HEK293 (cell line): ENCODE results near the gene FCGBP.

Experiments used
- SALL2 ChIP-seq: fragments of 450-650 bp; formaldehyde crosslinking; IDR thresholded peaks from 2 replicates; pipeline ENCODE4 v1.5.0; 2017; ENCODE audit warnings: missing biosample characterization, mild to moderate bottlenecking, missing genetic modification characterization, borderline replicate concordance
- SP2 ChIP-seq: fragments of 450-650 bp; formaldehyde crosslinking; IDR thresholded peaks from 2 replicates; pipeline ENCODE4 v1.5.1; 2016; ENCODE audit warnings: missing biosample characterization, missing genetic modification characterization
- YY1 ChIP-seq: fragments of 450-650 bp; formaldehyde crosslinking; IDR thresholded peaks from 2 replicates; pipeline ENCODE4 v1.5.1; 2018; ENCODE audit warnings: missing biosample characterization, missing genetic modification characterization
- ZNF341 ChIP-seq: fragments of 450-650 bp; formaldehyde crosslinking; IDR thresholded peaks from 2 replicates; pipeline ENCODE4; 2016; ENCODE audit warnings: low read depth, missing biosample characterization, missing genetic modification characterization
- ZSCAN30 ChIP-seq: fragments of 450-650 bp; IDR thresholded peaks from 2 replicates; pipeline ENCODE4 v1.5.1; 2018; ENCODE audit warnings: missing biosample characterization, mild to moderate bottlenecking, missing genetic modification characterization, moderate library complexity
- TF ChIP-seq, protein P1 (sequence below): fragments of 450-650 bp; formaldehyde crosslinking; IDR thresholded peaks from 2 replicates; pipeline ENCODE4 v1.5.1; 2016; ENCODE audit warnings: missing biosample characterization, missing genetic modification characterization

DNA sequence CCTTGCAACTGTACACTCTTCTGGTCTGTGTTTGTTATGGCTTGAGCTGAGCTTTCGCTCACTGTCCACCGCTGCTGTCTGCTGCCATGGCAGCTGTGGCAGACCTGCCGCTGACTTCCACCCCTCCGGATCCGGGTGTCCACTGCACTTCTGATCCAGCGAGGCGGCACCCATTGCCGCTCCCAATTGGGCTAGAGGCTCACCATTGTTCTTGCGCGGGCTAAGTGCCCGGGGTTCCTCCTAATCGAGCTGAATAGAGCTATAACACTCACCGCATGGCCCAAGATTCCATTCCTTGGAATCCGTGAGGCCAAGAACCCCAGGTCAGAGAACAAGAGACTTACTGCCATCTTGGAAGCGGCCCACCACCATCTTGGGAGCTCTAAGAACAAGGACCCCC is 34.4 kb upstream of the FCGBP start:
- TF ChIP-seq ZSCAN30: no peak
- no peak for TF ChIP-seq SALL2 (tag by site-specific recombination)
- TF ChIP-seq YY1: no peak
- TF ChIP-seq, protein P1, sequence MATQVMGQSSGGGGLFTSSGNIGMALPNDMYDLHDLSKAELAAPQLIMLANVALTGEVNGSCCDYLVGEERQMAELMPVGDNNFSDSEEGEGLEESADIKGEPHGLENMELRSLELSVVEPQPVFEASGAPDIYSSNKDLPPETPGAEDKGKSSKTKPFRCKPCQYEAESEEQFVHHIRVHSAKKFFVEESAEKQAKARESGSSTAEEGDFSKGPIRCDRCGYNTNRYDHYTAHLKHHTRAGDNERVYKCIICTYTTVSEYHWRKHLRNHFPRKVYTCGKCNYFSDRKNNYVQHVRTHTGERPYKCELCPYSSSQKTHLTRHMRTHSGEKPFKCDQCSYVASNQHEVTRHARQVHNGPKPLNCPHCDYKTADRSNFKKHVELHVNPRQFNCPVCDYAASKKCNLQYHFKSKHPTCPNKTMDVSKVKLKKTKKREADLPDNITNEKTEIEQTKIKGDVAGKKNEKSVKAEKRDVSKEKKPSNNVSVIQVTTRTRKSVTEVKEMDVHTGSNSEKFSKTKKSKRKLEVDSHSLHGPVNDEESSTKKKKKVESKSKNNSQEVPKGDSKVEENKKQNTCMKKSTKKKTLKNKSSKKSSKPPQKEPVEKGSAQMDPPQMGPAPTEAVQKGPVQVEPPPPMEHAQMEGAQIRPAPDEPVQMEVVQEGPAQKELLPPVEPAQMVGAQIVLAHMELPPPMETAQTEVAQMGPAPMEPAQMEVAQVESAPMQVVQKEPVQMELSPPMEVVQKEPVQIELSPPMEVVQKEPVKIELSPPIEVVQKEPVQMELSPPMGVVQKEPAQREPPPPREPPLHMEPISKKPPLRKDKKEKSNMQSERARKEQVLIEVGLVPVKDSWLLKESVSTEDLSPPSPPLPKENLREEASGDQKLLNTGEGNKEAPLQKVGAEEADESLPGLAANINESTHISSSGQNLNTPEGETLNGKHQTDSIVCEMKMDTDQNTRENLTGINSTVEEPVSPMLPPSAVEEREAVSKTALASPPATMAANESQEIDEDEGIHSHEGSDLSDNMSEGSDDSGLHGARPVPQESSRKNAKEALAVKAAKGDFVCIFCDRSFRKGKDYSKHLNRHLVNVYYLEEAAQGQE (tag by site-specific recombination): no peak
- no peak for TF ChIP-seq SP2
- TF ChIP-seq ZNF341 (tag by site-specific recombination): no peak
